HEK293 (cell line): ENCODE measurements around the gene LLGL2.

Source experiments
- ZNF777 ChIP-seq: fragments of 450-650 bp; formaldehyde crosslinking; IDR thresholded peaks from 2 replicates; pipeline ENCODE4 v1.5.1; 2017; ENCODE audit warnings: missing biosample characterization, missing genetic modification characterization, borderline replicate concordance
- TF ChIP-seq, protein P1 (sequence below): fragments of 450-650 bp; formaldehyde crosslinking; IDR thresholded peaks from 2 replicates; pipeline ENCODE4 v1.5.1; 2016; ENCODE audit warnings: missing biosample characterization, missing genetic modification characterization
- TF ChIP-seq, protein P2 (sequence below): fragments of 450-650 bp; formaldehyde crosslinking; IDR thresholded peaks from 2 replicates; pipeline ENCODE4 v1.5.1; 2016; ENCODE audit warnings: missing biosample characterization, missing genetic modification characterization

DNA sequence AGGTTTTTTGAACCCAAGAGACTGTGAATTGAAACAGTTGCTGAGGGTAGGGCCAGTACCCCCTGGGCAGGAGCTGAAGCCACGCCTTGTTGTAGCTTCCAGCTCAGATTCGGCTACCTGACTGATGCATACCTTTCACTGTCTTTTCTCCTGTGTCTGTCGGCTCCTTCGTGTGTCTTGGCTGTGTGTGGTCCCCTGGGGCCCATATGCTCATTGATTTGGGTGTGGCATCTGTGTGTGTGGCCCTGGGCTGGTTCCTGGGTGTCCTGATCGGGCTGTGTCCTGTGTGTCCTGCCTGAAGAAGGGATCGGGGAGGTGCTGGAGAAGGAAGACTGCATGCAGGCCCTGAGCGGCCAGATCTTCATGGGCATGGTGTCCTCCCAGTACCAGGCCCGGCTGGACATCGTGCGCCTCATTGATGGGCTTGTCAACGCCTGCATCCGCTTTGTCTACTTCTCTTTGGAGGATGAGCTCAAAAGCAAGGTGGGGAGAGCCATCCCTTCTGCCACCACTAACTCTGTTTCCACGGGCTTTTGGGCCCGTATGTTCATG, 31.1 kb upstream of the LLGL2 start:
- TF ChIP-seq ZNF777 (tag by site-specific recombination) = no peak
- TF ChIP-seq, protein P1, sequence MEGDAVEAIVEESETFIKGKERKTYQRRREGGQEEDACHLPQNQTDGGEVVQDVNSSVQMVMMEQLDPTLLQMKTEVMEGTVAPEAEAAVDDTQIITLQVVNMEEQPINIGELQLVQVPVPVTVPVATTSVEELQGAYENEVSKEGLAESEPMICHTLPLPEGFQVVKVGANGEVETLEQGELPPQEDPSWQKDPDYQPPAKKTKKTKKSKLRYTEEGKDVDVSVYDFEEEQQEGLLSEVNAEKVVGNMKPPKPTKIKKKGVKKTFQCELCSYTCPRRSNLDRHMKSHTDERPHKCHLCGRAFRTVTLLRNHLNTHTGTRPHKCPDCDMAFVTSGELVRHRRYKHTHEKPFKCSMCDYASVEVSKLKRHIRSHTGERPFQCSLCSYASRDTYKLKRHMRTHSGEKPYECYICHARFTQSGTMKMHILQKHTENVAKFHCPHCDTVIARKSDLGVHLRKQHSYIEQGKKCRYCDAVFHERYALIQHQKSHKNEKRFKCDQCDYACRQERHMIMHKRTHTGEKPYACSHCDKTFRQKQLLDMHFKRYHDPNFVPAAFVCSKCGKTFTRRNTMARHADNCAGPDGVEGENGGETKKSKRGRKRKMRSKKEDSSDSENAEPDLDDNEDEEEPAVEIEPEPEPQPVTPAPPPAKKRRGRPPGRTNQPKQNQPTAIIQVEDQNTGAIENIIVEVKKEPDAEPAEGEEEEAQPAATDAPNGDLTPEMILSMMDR (tag by site-specific recombination) = no peak
- TF ChIP-seq, protein P2, sequence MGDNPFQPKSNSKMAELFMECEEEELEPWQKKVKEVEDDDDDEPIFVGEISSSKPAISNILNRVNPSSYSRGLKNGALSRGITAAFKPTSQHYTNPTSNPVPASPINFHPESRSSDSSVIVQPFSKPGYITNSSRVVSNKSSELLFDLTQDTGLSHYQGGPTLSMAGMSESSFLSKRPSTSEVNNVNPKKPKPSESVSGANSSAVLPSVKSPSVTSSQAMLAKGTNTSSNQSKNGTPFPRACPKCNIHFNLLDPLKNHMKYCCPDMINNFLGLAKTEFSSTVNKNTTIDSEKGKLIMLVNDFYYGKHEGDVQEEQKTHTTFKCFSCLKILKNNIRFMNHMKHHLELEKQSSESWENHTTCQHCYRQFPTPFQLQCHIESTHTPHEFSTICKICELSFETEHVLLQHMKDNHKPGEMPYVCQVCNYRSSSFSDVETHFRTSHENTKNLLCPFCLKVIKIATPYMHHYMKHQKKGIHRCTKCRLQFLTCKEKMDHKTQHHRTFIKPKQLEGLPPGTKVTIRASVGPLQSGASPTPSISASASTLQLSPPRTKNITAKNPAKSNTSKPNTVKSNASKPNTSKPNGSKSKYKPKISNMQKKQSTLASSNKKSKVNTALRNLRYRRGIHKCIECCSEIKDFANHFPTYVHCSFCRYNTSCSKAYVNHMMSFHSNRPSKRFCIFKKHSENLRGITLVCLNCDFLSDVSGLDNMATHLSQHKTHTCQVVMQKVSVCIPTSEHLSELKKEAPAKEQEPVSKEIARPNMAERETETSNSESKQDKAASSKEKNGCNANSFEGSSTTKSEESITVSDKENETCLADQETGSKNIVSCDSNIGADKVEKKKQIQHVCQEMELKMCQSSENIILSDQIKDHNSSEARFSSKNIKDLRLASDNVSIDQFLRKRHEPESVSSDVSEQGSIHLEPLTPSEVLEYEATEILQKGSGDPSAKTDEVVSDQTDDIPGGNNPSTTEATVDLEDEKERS (tag by site-specific recombination) = no peak
